Measurements from ENCODE around the gene CCL11. TPM values are rescaled to one million over a fixed set of nuclear protein-coding genes. Genes with fewer than 3 reads are reported as not detected.

CCL11 gene
- total RNA-seq, 3 donors from 2014 or later: 0.29 TPM; not detected in 2

DNA sequence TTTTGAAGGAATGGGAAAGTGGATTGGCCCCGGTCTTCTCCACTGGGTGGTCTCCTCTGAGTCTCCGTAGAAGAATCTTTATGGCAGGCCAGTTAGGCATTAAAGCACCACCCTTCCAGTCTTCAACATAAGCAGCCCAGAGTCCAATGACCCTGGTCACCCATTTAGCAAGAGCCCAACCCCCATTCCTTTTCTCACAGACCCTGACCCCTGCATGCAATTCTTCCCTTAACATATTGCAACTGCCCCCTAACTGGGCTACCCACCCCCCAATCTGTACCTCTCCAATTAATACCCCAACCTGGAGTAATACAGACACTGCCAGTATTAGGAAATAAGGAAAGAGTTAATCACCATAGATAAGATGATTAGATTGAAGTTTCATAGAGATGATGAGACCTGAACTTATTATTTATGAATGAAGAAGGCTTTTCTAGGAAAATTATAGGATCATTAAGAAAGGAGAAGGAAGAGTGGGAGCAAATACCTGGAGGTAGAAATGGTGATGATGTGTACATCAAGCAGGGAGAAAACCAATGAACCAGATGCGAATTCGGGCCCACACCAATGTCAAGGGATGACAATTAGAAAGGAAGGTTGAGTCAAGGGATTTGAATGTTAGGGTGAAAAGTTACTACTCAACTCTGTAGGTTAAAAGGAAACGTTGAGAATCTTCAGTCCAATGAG lies 28.1 kb upstream of the CCL11 start:
- Histone ChIP-seq H3K9me3 (no peaks in the 10 kb centered on the region), H3K27ac (no peak overlapping the region), H3K4me1 (peaks cover 8 to 24% of the 10 kb centered on the region in 2 donors), H3K4me3 (no peak overlapping the region), H3K36me3 (no peaks in the 10 kb centered on the region), H3K27me3 (no peaks in the 10 kb centered on the region)
- TF ChIP-seq POLR2A (IDR thresholded peaks at IDR 0.05) (no peak), POLR2AphosphoS5 (IDR thresholded peaks at IDR 0.05) (no peak)
- TF ChIP-seq, protein P1, sequence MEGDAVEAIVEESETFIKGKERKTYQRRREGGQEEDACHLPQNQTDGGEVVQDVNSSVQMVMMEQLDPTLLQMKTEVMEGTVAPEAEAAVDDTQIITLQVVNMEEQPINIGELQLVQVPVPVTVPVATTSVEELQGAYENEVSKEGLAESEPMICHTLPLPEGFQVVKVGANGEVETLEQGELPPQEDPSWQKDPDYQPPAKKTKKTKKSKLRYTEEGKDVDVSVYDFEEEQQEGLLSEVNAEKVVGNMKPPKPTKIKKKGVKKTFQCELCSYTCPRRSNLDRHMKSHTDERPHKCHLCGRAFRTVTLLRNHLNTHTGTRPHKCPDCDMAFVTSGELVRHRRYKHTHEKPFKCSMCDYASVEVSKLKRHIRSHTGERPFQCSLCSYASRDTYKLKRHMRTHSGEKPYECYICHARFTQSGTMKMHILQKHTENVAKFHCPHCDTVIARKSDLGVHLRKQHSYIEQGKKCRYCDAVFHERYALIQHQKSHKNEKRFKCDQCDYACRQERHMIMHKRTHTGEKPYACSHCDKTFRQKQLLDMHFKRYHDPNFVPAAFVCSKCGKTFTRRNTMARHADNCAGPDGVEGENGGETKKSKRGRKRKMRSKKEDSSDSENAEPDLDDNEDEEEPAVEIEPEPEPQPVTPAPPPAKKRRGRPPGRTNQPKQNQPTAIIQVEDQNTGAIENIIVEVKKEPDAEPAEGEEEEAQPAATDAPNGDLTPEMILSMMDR (IDR thresholded peaks at IDR 0.05): no peak
- intact Hi-C loops (cut with DNase I; ENCODE audit: low total_unique reads): loop anchor here (5.0 kb wide), 1 partner anchor 815 kb away; no protein-coding TSS in a partner anchor
- DNase-seq (ENCODE audit: low spot score in 2 of 2): no peak

DNA sequence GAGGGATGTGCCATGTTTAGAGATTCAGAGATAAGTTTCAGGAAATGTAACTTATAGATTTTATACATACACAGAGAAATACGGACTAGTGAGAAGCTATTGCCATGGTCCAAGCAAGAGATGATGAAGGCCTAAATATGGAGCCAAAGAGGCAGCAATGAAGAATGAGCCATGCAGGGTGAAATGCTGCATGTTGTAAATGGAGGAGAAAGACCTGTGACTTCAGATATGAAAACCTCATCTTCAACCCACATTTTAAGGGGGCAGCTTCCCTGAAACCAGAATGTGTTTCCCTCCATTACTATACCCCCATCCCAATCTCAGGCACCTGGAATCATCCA lies 27.6 kb upstream of the CCL11 start:
- Histone ChIP-seq H3K9me3 (no peaks in the 10 kb centered on the region), H3K4me1 (peaks cover 8 to 19% of the 10 kb centered on the region in 2 donors), H3K36me3 (no peaks in the 10 kb centered on the region), H3K27me3 (no peaks in the 10 kb centered on the region), H3K27ac (peak overlapping the region in 1 of 2 donors; percentile 66), H3K4me3 (no peak overlapping the region)
- intact Hi-C loops (cut with DNase I; ENCODE audit: low total_unique reads): loop anchor here (5.0 kb wide), 1 partner anchor 814 kb away; no protein-coding TSS in a partner anchor
- TF ChIP-seq POLR2A (IDR thresholded peaks at IDR 0.05): no peak
- TF ChIP-seq POLR2AphosphoS5 (IDR thresholded peaks at IDR 0.05): no peak
- TF ChIP-seq, protein P1 (IDR thresholded peaks at IDR 0.05): no peak
- DNase-seq (ENCODE audit: low spot score in 2 of 2): no peak

DNA sequence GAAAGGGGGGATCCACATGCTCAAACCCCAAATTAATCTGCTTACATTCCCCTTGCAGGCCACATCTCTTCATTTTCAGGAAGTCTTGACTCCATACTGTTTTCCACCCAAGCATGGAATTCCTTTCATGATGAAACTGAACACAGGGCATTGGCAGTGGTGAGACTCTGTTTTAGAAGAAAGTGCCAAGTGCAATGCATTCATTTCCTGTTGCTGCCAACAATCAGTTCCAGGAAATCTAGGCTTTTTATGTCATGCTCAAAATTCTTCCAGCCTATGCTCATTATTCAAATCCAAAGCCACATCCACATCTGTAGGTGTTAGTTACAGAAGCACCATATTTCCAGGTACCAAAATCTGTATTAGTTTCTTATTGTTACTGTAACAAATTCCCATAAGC lies 26.4 kb upstream of the CCL11 start:
- intact Hi-C loops (cut with DNase I; ENCODE audit: low total_unique reads): loop anchor here (5.0 kb wide), 1 partner anchor 813 kb away; no protein-coding TSS in a partner anchor
- Histone ChIP-seq H3K27me3 (no peaks in the 10 kb centered on the region), H3K9me3 (no peaks in the 10 kb centered on the region), H3K4me1 (peaks cover 7 to 8% of the 10 kb centered on the region in 2 donors), H3K4me3 (no peak overlapping the region), H3K36me3 (no peaks in the 10 kb centered on the region), H3K27ac (peak overlapping the region in 1 of 2 donors; percentile 66)
- DNase-seq (ENCODE audit: low spot score in 2 of 2): no peak
- no peak for TF ChIP-seq POLR2A (IDR thresholded peaks at IDR 0.05)
- no peak for TF ChIP-seq POLR2AphosphoS5 (IDR thresholded peaks at IDR 0.05)
- TF ChIP-seq, protein P1 (IDR thresholded peaks at IDR 0.05): no peak

DNA sequence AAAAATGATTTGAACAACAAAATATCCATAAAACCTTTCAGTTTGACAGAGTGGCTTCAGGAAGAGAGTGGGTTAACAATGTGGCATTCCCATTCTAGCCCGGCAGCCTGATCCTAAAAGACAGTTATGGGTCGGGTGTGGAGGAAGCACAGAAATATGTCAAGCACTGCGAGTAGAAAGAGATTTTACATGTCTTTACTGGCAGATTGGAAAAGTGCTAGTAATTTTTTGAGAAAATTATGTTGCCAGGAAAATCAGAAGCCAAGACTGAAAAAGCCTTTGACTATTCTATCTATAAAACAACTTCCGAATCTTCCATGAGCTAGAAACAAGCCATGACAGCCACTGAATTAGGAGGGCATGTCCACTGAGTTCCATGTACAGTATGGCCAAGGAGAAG lies 24.7 kb upstream of the CCL11 start:
- intact Hi-C loops (cut with DNase I; ENCODE audit: low total_unique reads): no loop called here
- no peak for DNase-seq (ENCODE audit: low spot score in 2 of 2)
- Histone ChIP-seq H3K36me3 (no peaks in the 10 kb centered on the region), H3K27ac (no peak overlapping the region), H3K4me1 (no peaks in the 10 kb centered on the region), H3K4me3 (no peak overlapping the region), H3K27me3 (no peaks in the 10 kb centered on the region), H3K9me3 (no peaks in the 10 kb centered on the region)
- TF ChIP-seq POLR2AphosphoS5 (IDR thresholded peaks at IDR 0.05): no peak
- TF ChIP-seq, protein P1 (IDR thresholded peaks at IDR 0.05): no peak

DNA sequence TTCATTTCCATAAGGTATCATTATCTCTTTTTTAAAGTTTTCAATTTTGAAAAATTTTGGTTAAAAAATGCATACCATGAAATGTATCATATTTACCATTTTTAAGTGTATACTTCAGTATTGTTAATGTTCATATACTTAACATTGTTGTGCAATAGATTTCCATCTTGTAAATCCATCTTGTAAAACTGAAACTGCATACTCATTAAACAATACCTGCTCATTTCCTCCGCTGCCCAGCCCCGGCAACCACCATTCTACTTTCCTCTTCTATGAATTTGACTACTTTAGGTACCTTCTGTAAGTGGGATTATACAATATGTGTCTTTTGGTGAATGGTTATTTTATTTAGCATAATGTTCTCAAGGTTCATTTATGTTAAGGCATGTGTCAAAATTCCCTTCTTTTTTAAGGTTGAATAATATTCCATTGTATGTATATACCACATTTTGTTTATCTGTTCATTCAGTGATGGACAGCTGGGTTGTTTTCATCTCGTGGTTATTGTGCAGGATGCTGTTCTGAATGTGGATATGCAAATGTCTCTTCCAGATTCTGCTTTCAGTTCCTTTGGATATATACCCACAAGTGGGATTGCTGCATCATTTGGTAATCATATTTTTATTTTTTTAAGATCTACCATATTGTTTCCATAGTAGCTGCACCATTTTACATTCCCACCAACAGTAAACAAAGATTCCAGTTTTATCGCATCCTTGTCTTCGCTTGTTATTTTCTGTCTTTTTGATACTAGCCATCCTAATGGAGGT lies 23.8 kb upstream of the CCL11 start:
- no peaks in the 10 kb centered on the region for H3K4me1 ChIP-seq
- intact Hi-C loops (cut with DNase I; ENCODE audit: low total_unique reads): no loop called here
- DNase-seq (ENCODE audit: low spot score in 2 of 2): no peak
- no peaks in the 10 kb centered on the region for H3K36me3 ChIP-seq
- no peaks in the 10 kb centered on the region for H3K9me3 ChIP-seq
- H3K4me3 ChIP-seq: no peak overlapping the region
- TF ChIP-seq POLR2A (IDR thresholded peaks at IDR 0.05): no peak
- H3K27ac ChIP-seq: no peak overlapping the region
- H3K27me3 ChIP-seq: no peaks in the 10 kb centered on the region

Data from breast epithelium (tissue), 4 donors.